HG03558 (cell line): ENCODE data around the gene ARHGAP22.
"Not testable (repeated sequence)": the region's sequence is repeated elsewhere in the genome, so short reads cannot be mapped to it uniquely, and the experiment has no call there.

Source experiments
- ATAC-seq: cut with Tn5 transposase; IDR thresholded peaks from one replicate; pipeline ENCODE4 v1.9.1; 2021; ENCODE audit warnings: moderate number of reproducible peaks; ENCODE audit not compliant: unreplicated experiment; ENCODE audit errors: extremely low read depth

ARHGAP22 gene, protein sequence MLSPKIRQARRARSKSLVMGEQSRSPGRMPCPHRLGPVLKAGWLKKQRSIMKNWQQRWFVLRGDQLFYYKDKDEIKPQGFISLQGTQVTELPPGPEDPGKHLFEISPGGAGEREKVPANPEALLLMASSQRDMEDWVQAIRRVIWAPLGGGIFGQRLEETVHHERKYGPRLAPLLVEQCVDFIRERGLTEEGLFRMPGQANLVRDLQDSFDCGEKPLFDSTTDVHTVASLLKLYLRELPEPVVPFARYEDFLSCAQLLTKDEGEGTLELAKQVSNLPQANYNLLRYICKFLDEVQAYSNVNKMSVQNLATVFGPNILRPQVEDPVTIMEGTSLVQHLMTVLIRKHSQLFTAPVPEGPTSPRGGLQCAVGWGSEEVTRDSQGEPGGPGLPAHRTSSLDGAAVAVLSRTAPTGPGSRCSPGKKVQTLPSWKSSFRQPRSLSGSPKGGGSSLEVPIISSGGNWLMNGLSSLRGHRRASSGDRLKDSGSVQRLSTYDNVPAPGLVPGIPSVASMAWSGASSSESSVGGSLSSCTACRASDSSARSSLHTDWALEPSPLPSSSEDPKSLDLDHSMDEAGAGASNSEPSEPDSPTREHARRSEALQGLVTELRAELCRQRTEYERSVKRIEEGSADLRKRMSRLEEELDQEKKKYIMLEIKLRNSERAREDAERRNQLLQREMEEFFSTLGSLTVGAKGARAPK

DNA sequence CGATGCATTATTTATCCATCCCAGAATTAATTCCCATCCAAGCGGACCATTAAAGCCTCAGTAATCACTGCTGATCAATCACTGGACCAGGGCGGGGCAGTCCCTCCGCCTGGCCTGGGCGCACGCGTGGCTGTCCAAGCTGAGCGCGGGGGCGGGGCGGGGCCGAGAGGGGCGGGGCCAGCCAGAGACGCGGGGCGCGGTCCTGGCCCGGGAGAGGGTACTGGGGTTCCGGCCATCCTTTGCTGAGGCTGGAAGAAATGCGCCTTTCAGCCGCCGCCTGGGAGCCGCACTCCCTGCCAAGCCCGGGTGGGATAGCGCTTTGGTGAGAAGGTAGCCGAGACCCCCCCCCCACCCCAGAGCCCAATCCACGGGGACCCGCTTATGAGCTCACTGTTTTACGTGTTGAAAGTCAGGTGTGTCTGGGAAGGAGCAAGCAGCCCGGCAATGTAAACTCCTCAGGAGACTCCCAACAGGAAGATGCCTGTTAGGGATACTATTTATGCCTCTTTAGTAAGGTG, at the start of gene ARHGAP22:
ARHGAP22 (minus strand) TSS at position 83 of the 518 bp plus-strand sequence. CDS start 277 bp downstream, outside the sequence.
- ATAC-seq: no peak

GRCh38 chr10:48653944-48654698, 49.2 kb upstream of the ARHGAP22 start:
- ATAC-seq: no peak

- ATAC-seq: no peak
Measured at GRCh38 chr10:48653347-48653746, 48.5 kb upstream of the ARHGAP22 start.

- no peak for ATAC-seq
Measured at GRCh38 chr10:48652344-48652743, 47.5 kb upstream of the ARHGAP22 start.

GRCh38 chr10:48651839-48652238, 47.0 kb upstream of the ARHGAP22 start:
- no peak for ATAC-seq

- ATAC-seq: no peak
Measured at GRCh38 chr10:48651293-48651692, 46.4 kb upstream of the ARHGAP22 start.

- ATAC-seq: no peak
Measured at GRCh38 chr10:48649349-48649944, 44.6 kb upstream of the ARHGAP22 start.

- no peak for ATAC-seq
Measured at GRCh38 chr10:48648172-48648942, 43.5 kb upstream of the ARHGAP22 start.

DNA sequence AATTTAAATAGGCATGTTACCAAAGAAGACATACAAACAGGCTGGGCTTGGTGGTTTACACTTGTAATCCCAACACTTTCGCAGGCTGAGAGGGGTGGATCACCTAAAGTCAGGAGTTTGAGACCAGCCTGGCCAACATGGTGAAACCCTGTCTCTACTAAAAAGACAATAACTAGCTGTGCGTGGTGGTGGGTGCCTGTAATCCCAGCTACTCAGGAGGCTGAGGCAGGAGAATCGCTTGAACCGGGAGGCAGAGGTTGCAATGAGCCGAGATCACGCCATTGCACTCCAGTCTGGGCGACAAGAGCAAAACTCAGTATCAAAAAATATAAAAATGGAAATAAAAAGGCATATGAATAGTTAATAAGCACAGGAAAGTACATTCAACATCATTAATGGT, 42.2 kb upstream of the ARHGAP22 start:
- ATAC-seq: not testable (repeated sequence)

DNA sequence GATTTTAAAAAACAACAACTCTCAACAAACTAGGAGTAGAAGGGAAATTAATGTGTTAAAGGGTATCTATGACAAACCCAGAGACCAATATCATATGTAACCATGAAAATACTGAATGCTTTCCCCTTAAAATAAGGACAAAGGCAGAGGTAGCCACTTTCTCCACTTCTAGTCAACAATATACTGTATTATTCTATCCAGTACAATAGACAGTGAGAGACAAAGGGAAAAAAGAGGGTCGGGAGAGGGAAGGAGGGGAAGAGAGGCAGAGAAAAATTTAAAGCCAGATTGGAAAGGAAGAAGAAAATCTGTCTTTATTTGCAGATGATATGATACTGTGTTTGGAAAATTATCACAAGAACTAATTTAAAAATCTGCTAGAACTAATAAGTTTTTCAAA, 40.7 kb upstream of the ARHGAP22 start:
- no peak for ATAC-seq

DNA sequence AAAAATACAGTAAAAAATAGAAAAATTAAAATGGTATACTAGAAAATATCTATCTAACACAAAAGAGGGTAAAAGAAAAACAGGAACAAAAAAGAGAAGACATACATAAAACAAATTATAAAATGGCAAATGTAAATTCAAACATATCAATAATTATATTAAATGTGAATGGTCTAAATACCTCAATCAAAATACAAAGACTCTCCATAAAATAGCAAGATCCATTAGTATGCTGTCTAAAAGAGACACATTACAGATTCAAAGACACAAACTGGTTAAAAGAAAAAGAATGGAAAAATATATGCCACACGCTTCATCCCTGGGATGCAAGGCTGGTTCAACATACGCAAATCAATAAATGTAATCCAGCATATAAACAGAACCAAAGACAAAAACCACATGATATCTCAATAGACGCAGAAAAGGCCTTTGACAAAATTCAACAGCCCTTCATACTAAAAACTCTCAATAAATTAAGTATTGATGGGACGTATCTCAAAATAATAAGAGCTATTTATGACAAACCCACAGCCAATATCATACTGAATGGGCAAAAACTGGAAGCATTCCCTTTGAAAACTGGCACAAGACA, 36.3 kb upstream of the ARHGAP22 start:
- ATAC-seq: not testable (repeated sequence)

GRCh38 chr10:48640326-48640725, 35.5 kb upstream of the ARHGAP22 start:
- ATAC-seq: no peak

GRCh38 chr10:48639632-48640031, 34.8 kb upstream of the ARHGAP22 start:
- no peak for ATAC-seq

DNA sequence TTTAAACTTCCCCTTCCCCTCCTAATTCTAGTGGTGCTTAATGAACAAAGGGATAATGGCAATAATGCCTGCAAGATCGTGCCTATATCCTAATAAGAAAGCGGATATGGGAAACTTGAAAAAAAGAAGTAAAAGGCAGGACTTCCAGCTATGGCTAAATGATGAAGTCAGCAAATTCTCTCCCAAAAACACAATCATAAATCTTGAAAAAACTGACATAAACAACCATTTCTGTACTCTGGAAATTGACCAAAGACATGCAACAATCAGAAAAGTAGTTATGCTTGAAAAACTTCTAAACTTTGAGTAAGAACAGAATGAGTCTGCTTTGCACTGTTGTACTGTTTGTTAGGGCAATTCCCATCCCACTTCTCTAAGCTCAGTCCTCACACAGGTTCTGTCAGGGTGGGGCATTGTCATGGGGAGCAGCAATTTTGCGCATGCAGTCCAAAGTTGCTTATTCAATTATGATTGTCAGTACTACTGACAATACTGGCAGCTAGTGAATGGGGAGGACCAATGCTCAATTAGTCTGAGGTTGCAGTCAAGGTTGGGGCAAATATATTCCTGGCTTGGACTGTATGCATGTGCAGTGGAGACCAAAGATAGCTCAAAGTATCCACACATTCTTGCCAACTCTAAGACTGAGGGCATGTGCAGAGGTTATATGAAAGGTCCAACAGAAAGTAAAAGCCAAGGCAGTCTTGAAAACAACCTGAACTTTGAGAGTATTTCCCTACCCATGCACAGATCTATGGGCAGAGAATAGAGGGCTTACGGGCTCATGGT, 34.1 kb upstream of the ARHGAP22 start:
- no peak for ATAC-seq

GRCh38 chr10:48638158-48638557, 33.3 kb upstream of the ARHGAP22 start:
- ATAC-seq: no peak

- ATAC-seq: no peak
Measured at GRCh38 chr10:48636901-48637300, 32.0 kb upstream of the ARHGAP22 start.

GRCh38 chr10:48636231-48636630, 31.4 kb upstream of the ARHGAP22 start:
- ATAC-seq: no peak

GRCh38 chr10:48634984-48635557, 30.2 kb upstream of the ARHGAP22 start:
- no peak for ATAC-seq
